CD4-positive, alpha-beta T cell (primary cell): ENCODE measurements around the gene KRTAP10-5. TPM values are rescaled to one million over a fixed set of nuclear protein-coding genes. Genes with fewer than 3 reads are reported as not detected.
"Not testable (repeated sequence)": the region's sequence is repeated elsewhere in the genome, so short reads cannot be mapped to it uniquely, and the experiment has no call there.

Source experiments
- ATAC-seq: fragments of 200-7000 bp; cut with Tn5 transposase; one replicate; pipeline ENCODE4 v1.10.0; 2022; ENCODE audit warnings: mild to moderate bottlenecking; ENCODE audit not compliant: poor library complexity
- CTCF ChIA-PET: fragments of 350-600 bp; sonication (Branson Sonifier 250); formaldehyde crosslinking; loops from one replicate; lab custom pipeline; 2021; ENCODE audit warnings: antibody characterized with exemption, inconsistent platforms; lab: Charles Lee
- POLR2A ChIA-PET: fragments of 350-600 bp; sonication (Branson Sonifier 250); formaldehyde crosslinking; loops from one replicate; lab custom pipeline; 2021; ENCODE audit warnings: antibody characterized with exemption, inconsistent platforms; lab: Charles Lee
- DNase-seq, 14 experiments: peaks; one replicate each; pipeline ENCODE4 v3.0.0-alpha.2; 2013 to 2020; ENCODE audit warnings: mixed read lengths in 2 of 14
- H3K27ac ChIP-seq, 2 donors: one replicate each; pipeline versions ENCODE4 v1.5.1 to v1.7.0; 2013; ENCODE audit warnings: low read length in 2 of 2, low read depth in 1 of 2, mild to moderate bottlenecking in 1 of 2
- H3K27me3 ChIP-seq, 2 experiments: 1 replicate in 1 of 2; 2 replicates in 1 of 2; pipeline versions ENCODE4 v1.6.1 to v1.7.0; 2013; ENCODE audit warnings: low read length in 2 of 2, control low read depth in 1 of 2, mild to moderate bottlenecking in 1 of 2, moderate library complexity in 1 of 2; ENCODE audit not compliant: insufficient read depth in 2 of 2, control insufficient read depth in 1 of 2
- H3K36me3 ChIP-seq: one replicate; pipeline ENCODE4 v1.6.1; 2013; ENCODE audit warnings: low read length, control low read depth; ENCODE audit not compliant: insufficient read depth
- H3K4me1 ChIP-seq: one replicate; pipeline ENCODE4 v1.6.1; 2013; ENCODE audit warnings: low read length, control low read depth; ENCODE audit not compliant: insufficient read depth
- H3K4me3 ChIP-seq: one replicate; pipeline ENCODE4 v1.5.1; 2013; ENCODE audit warnings: mild to moderate bottlenecking, low read length, moderate library complexity
- H3K9me3 ChIP-seq, 2 experiments: 1 replicate in 1 of 2; 2 replicates in 1 of 2; pipeline versions ENCODE4 v1.6.1 to v1.7.0; 2013; ENCODE audit warnings: low read length in 2 of 2, mild to moderate bottlenecking in 2 of 2, control low read depth in 1 of 2, moderate library complexity in 1 of 2; ENCODE audit not compliant: control insufficient read depth in 1 of 2, insufficient read depth in 1 of 2
- H3K27ac Mint-ChIP-seq: one replicate; pipeline ENCODE4 v1.8.0; 2020; ENCODE audit warnings: mixed read lengths
- H3K27me3 Mint-ChIP-seq: one replicate; pipeline ENCODE4 v1.8.0; 2021; ENCODE audit warnings: mixed read lengths
- H3K36me3 Mint-ChIP-seq: one replicate; pipeline ENCODE4 v1.8.0; 2021; ENCODE audit warnings: low read depth, mixed read lengths
- H3K4me1 Mint-ChIP-seq: one replicate; pipeline ENCODE4 v1.8.0; 2021; ENCODE audit warnings: low read depth, mixed read lengths
- H3K4me3 Mint-ChIP-seq: one replicate; pipeline ENCODE4 v1.8.0; 2020; ENCODE audit warnings: mild to moderate bottlenecking, mixed read lengths
- H3K9me3 Mint-ChIP-seq: one replicate; pipeline ENCODE4 v1.8.0; 2020; ENCODE audit warnings: mixed read lengths
- intact Hi-C, 2 experiments: fragments of 100-400 bp; cut with DNase I in 1 of 2; cut with micrococcal nuclease in 1 of 2; formaldehyde crosslinking; loops; one replicate each; pipeline versions ENCODE4 v1.15.1 to v1.9.0; 2023 to 2025; cut with DNase I, micrococcal nuclease
- total RNA-seq, 174 experiments: library from RNA in 2 of 174; stranded (reverse) in 2 of 174; gene quantifications; one replicate each; pipeline ENCODE4 v1.2.3 and lab custom pipeline; 2021 to 2026
- TF ChIP-seq, protein P1 (sequence below): fragments of 200-600 bp; IDR thresholded peaks from one replicate; pipeline ENCODE4 v1.8.0; 2022; ENCODE audit warnings: antibody characterized with exemption, mild to moderate bottlenecking

Gene KRTAP10-5
- total RNA-seq, 2 experiments from 2014 or later, result not detected

DNA sequence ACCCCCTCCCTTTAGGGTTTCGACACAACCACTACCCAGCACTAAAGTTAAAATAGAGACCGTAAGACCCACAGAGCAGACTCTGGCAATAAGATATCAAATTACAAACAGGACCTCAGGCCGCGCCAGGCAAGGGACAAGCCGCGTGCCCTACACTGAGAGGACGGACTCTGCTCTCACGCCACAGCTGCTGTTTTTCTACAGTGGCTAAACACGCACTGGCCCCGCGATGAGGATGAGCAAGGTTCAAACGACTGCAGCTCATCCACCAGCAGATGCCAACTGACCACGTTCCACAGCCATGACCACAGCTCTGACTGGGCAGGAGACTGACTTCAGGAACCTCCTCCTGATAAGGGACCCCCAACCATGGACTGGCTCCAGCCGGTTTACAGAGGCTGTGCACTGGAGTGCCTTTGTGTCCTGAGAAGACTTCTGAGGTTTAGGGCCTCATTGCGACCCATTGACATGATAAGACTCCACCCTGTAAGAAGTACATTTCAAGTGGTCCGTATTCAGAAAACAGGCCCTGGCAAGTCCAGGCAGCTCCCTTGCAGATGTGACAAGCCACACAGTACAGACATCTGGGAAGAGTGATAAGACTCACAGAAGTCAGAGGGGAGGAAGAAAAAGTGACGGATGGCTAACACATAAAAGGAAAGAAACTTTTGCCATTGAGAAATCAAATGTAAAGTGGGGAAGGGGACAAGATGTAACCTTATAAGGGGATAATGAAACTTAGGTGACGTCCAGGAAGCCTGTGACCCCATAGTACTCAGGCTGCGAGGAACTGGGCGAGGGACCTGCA is 13.4 kb upstream of the KRTAP10-5 start:
- no peaks in the 10 kb centered on the region for H3K4me1 Mint-ChIP-seq
- H3K27ac Mint-ChIP-seq, result no peak overlapping the region
- peaks cover 8% of the 10 kb centered on the region for H3K27me3 Mint-ChIP-seq

DNA sequence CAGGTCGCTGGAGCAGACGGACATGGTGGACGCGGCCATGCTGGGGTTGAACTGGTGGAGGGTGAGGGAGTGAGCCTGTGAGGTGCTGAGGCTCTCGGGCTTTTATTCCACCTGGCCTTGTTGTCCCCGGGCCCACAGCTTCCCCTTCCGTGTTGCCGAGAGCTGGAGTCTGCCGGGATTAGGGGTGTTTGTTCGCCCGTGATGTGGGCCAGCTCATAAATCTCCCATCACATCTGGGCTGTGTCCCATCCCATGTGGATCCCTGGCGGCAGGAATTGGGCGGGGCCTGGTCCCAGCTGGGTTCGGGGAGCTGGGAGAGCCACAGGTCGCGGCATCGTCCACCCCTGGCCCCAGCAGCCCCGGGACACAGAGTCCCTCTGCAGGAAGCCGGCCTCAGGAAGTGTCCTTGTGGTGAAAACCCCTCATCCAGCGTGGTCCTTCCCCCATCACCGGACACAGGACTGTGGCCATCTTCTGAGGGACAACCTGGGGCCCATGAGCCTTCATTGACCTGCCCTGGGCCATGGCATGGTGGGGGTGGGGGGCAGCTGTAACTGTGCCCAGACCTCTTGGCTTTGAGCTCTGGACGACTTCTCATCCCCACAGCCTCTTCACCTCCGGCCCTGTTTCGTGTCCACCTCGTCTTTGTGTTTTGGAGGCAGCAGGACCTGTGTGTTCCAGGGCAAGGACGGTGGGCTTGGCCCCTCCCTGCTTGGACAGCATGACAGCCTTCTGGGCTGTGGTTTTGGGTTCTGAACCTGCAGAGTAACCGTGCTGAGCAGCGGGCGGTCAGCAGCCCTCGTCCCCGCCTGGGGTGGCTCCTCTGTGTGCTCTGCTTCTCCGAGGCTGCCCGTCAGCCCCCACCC is 12.3 kb upstream of the KRTAP10-5 start, which contains the start of gene KRTAP10-6:
Gene KRTAP10-6 (minus strand): TSS at position 60 of the 866 bp plus-strand sequence. CDS start 21 bp downstream, at position 39.
- intact Hi-C loops, result no loop called here
- H3K4me1 Mint-ChIP-seq, result no peaks in the 10 kb centered on the region
- H3K4me3 Mint-ChIP-seq, result no peak within 1 kb of the TSS
- DNase-seq, result no peak
- no peaks in the 10 kb centered on the region for H3K9me3 ChIP-seq
- H3K9me3 Mint-ChIP-seq, result no peaks in the 10 kb centered on the region
- H3K4me1 ChIP-seq, result no peaks in the 10 kb centered on the region
- peaks cover 19% of the 10 kb centered on the region for H3K27me3 Mint-ChIP-seq
- ChIA-PET CTCF (no interaction called here), POLR2A (no interaction called here)
- no peaks in the 10 kb centered on the region for H3K36me3 Mint-ChIP-seq
- no peak within 1 kb of the TSS for H3K4me3 ChIP-seq
- no peak for ATAC-seq
- no peak within 1 kb of the TSS for H3K27ac Mint-ChIP-seq
- peaks cover 0 to 3% of the 10 kb centered on the region in 2 experiments for H3K27me3 ChIP-seq
- TF ChIP-seq, protein P1, sequence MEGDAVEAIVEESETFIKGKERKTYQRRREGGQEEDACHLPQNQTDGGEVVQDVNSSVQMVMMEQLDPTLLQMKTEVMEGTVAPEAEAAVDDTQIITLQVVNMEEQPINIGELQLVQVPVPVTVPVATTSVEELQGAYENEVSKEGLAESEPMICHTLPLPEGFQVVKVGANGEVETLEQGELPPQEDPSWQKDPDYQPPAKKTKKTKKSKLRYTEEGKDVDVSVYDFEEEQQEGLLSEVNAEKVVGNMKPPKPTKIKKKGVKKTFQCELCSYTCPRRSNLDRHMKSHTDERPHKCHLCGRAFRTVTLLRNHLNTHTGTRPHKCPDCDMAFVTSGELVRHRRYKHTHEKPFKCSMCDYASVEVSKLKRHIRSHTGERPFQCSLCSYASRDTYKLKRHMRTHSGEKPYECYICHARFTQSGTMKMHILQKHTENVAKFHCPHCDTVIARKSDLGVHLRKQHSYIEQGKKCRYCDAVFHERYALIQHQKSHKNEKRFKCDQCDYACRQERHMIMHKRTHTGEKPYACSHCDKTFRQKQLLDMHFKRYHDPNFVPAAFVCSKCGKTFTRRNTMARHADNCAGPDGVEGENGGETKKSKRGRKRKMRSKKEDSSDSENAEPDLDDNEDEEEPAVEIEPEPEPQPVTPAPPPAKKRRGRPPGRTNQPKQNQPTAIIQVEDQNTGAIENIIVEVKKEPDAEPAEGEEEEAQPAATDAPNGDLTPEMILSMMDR, result no peak
- H3K27ac ChIP-seq, result no peak within 1 kb of the TSS
- no peaks in the 10 kb centered on the region for H3K36me3 ChIP-seq

More for the DNA sequence above, 13.4 kb upstream of the KRTAP10-5 start:
- Histone ChIP-seq H3K27me3 (peaks cover 0 to 3% of the 10 kb centered on the region in 2 experiments), H3K27ac (no peak overlapping the region), H3K4me1 (no peaks in the 10 kb centered on the region), H3K36me3 (no peaks in the 10 kb centered on the region), H3K9me3 (peaks cover 2 to 8% of the 10 kb centered on the region in 2 experiments), H3K4me3 (no peak overlapping the region)
- H3K36me3 Mint-ChIP-seq, result no peaks in the 10 kb centered on the region
- H3K9me3 Mint-ChIP-seq, result no peaks in the 10 kb centered on the region
- POLR2A ChIA-PET, result no interaction called here
- intact Hi-C loops, result no loop called here
- CTCF ChIA-PET, result no interaction called here
- TF ChIP-seq, protein P1, result no peak
- ATAC-seq (no peak), DNase-seq (no peak)
- no peak overlapping the region for H3K4me3 Mint-ChIP-seq

DNA sequence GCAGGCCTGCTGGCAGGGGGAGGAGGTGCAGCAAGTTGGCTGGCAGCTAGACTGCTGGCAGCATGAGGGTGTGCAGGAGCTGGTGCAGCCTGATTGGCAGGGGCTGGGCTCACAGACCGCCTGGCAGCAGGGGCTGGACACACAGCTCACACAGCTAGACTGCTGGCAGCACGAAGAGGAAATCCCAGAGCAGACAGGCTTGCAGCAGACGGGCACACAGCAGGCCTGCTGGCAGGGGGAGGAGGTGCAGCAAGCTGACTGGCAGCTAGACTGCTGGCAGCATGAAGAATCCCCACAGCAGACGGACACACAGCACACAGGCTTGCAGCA is 11.4 kb upstream of the KRTAP10-5 start:
- H3K4me1 Mint-ChIP-seq, H3K4me3 ChIP-seq, H3K36me3 Mint-ChIP-seq, H3K4me1 ChIP-seq, H3K27ac Mint-ChIP-seq, H3K9me3 ChIP-seq, intact Hi-C loops, CTCF ChIA-PET, POLR2A ChIA-PET, H3K9me3 Mint-ChIP-seq, H3K36me3 ChIP-seq, H3K27ac ChIP-seq, H3K27me3 ChIP-seq, H3K4me3 Mint-ChIP-seq, ATAC-seq, DNase-seq: not testable (repeated sequence)
- H3K27me3 Mint-ChIP-seq, result peaks cover 26% of the 10 kb centered on the region

DNA sequence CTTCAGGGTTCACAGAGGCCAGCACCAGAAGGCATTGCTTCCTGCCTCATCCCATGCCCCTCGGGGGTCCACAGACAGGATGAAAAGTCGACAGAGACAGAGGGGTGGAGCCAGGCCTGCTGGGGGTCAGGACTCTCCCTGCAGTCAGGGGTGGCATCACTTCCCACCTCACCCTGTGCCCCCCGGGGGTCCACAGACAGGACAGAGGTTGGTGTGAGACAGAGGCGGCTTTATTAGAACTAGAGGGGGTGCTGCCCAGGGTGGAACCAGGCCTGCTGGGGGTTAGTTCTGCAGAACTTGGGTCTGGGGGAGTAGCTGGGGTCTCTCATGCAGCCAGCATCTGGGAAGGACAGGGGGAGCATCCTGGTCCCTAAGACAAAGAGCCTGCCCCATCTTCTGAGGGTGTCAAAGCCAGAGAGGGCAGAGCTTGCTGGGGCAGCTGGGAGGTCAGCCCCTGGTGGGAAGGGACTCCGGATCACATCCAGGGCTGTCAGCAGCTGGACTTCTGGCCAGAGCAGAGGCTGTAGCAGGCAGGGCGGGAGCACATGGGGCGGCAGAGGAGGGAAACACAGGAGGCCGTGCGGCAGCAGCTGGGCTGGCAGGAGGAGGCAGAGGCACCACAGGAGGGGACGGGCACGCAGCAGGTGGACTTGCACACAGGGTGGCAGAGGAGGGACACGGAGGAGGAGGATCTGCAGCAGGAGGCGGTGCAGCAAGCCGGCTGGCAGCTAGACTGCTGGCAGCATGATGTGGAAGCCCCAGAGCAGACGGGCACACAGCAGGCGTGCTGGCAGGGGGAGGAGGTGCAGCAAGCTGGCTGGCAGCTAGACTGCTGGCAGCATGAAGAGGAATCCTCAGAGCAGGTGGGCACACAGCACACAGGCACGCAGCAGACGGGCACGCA is 10.7 kb upstream of the KRTAP10-5 start:
- H3K9me3 ChIP-seq, H3K27me3 ChIP-seq, H3K27ac ChIP-seq, H3K4me3 Mint-ChIP-seq, ATAC-seq, H3K4me1 Mint-ChIP-seq, H3K9me3 Mint-ChIP-seq, H3K36me3 Mint-ChIP-seq, intact Hi-C loops, H3K36me3 ChIP-seq, CTCF ChIA-PET, H3K4me3 ChIP-seq, H3K4me1 ChIP-seq, DNase-seq, H3K27ac Mint-ChIP-seq, POLR2A ChIA-PET: not testable (repeated sequence)
- H3K27me3 Mint-ChIP-seq, result peaks cover 30% of the 10 kb centered on the region
